HEK293 (cell line): ENCODE data around the gene SPTLC2.

Experiments used
- ZBTB7A ChIP-seq: fragments of 450-650 bp; formaldehyde crosslinking; IDR thresholded peaks from 2 replicates; pipeline ENCODE4 v1.5.1; 2016; ENCODE audit warnings: low read depth, missing biosample characterization, missing genetic modification characterization
- TF ChIP-seq, protein P1 (sequence below): sonication (generic); formaldehyde crosslinking; IDR thresholded peaks from 2 replicates; pipeline ENCODE4 v1.8.1; 2022; ENCODE audit warnings: mild to moderate bottlenecking, moderate library complexity, missing genetic modification reagents
- TF ChIP-seq, protein P2 (sequence below): fragments of 450-650 bp; formaldehyde crosslinking; IDR thresholded peaks from 2 replicates; pipeline ENCODE4 v1.5.1; 2017; ENCODE audit warnings: missing biosample characterization, missing genetic modification characterization
- TF ChIP-seq, protein P3 (sequence below): fragments of 450-650 bp; formaldehyde crosslinking; IDR thresholded peaks from 2 replicates; pipeline ENCODE4 v1.5.1; 2016; ENCODE audit warnings: missing biosample characterization, missing genetic modification characterization

DNA sequence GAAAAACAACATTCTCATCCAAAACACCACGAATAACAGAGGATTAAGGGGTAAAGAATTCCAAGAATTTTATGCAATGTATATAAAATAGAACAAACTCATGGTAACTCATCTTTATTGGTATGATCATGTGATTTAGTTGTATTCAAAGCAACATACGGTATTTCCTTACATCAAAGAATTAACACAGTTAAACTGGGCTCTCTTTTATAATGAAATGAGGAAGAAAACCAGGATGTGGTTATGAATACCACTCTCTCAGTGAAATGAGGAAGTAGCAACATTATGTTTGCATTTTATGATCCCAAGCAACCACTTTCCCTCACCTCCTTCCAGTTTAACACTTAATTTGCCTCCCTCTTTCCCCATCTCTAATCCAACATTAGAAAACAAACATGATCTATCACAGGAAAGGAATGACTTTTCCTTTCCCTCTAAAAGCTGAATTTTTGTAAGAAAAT lies 22.9 kb downstream of the SPTLC2 start:
- TF ChIP-seq, protein P1, sequence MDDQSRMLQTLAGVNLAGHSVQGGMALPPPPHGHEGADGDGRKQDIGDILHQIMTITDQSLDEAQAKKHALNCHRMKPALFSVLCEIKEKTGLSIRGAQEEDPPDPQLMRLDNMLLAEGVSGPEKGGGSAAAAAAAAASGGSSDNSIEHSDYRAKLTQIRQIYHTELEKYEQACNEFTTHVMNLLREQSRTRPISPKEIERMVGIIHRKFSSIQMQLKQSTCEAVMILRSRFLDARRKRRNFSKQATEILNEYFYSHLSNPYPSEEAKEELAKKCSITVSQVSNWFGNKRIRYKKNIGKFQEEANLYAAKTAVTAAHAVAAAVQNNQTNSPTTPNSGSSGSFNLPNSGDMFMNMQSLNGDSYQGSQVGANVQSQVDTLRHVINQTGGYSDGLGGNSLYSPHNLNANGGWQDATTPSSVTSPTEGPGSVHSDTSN (CRISPR knock-in tag) = no peak
- no peak for TF ChIP-seq ZBTB7A (tag by site-specific recombination)
- TF ChIP-seq, protein P2, sequence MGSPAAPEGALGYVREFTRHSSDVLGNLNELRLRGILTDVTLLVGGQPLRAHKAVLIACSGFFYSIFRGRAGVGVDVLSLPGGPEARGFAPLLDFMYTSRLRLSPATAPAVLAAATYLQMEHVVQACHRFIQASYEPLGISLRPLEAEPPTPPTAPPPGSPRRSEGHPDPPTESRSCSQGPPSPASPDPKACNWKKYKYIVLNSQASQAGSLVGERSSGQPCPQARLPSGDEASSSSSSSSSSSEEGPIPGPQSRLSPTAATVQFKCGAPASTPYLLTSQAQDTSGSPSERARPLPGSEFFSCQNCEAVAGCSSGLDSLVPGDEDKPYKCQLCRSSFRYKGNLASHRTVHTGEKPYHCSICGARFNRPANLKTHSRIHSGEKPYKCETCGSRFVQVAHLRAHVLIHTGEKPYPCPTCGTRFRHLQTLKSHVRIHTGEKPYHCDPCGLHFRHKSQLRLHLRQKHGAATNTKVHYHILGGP (tag by site-specific recombination) = no peak
- TF ChIP-seq, protein P3, sequence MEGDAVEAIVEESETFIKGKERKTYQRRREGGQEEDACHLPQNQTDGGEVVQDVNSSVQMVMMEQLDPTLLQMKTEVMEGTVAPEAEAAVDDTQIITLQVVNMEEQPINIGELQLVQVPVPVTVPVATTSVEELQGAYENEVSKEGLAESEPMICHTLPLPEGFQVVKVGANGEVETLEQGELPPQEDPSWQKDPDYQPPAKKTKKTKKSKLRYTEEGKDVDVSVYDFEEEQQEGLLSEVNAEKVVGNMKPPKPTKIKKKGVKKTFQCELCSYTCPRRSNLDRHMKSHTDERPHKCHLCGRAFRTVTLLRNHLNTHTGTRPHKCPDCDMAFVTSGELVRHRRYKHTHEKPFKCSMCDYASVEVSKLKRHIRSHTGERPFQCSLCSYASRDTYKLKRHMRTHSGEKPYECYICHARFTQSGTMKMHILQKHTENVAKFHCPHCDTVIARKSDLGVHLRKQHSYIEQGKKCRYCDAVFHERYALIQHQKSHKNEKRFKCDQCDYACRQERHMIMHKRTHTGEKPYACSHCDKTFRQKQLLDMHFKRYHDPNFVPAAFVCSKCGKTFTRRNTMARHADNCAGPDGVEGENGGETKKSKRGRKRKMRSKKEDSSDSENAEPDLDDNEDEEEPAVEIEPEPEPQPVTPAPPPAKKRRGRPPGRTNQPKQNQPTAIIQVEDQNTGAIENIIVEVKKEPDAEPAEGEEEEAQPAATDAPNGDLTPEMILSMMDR (tag by site-specific recombination) = no peak
